COLO668 (cell line): ENCODE results near the gene FRYL.
"Not testable (repeated sequence)": the region's sequence is repeated elsewhere in the genome, so short reads cannot be mapped to it uniquely, and the experiment has no call there.

Experiments used
- DNase-seq: peaks from one replicate; lab custom pipeline; 2025; ENCODE audit not compliant: unreplicated experiment; lab: John Stamatoyannopoulos, UW

The FRYL gene

DNA sequence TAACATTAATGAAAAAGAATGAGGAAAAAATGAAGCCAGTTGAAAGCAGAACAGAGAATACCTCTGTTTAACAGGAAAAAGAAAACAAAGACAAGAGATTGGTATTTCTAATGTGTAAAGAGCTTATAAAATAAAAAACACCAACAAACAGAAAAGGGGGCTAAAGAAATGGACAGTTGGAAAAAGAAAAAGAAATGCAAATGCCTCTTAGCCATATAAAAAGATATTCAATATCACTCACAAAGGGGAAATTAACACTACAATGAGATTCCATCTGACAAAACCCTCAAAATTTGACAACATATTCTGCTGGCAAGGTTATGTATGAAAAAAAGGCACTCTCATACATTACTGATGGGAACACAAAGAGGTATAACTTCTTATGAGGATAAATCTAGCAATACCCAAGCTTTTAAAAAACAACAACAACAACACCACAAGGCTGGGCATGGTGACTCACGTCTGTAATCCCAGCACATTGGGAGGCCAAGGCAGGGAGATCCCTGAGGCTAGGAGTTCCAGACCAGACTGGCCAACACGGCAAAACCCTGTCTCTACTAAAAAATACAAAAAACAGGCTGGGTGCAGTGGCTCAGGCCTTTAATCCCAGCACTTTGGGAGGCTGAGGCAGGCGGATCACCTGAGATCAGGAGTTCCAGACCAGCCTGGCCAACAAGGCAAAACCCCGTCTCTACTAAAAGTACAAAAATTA is 75.8 kb downstream of the FRYL start:
- no peak for DNase-seq

DNA sequence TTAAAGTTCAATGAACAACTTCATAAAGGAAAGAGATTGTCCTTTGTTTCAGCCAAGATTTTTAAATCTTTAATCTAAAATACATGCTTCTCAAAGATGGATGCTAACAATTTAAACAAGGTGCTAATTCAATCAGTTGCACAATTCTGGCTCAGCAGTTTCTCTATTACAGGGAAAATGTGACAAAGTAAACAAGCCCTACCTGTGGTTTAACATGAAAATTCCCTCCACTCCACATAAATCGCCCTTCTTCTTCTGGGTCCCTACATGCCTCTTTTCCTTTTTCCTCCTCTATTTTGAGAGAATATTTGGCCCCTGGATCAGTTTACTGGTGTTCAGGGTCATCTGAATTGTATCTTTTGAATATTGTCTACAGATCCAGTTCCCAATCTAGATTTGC is 80.6 kb downstream of the FRYL start:
- no peak for DNase-seq

DNA sequence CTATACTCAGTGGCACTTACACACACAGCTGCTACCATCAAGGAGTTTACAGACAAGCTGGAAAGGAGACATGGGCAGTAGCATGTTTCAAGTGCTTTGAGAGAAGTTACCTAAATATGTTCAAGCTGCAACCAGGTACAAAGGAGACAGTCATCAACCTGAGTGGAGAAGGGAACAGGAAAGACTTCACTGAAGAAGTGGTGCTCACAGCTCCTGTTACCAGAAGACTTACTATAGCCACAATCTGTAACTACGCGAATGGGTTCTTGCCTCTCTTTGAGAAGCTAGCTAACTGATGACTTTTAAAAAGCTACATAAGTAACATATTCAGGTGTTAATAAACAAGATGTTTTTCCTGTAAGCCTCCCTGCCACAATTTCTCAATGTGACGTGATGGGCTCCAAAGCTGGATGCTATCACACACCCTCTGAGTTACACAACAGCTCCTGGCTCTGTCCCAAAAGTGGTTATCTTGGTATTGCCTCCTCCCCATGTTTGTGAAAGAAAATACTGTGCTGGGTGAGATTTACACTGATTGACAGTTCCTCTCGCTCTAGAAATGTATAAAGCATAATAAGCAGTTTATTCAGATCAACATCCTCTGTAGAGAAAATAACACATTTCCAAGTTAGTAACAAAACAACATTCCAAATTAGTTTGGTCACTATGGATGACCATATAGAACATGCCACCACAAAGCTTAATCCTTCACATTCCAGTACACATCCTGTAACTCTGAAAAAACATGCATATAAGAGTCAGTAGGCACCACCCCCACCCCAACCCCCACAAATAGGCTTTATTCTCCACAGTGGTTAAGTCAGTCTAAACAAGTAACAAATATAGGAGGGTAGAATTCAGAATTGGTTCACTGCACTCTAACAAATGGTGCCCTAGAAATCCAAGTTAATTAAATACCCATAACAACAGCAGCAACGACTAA is 81.8 kb downstream of the FRYL start:
- DNase-seq: no peak

DNA sequence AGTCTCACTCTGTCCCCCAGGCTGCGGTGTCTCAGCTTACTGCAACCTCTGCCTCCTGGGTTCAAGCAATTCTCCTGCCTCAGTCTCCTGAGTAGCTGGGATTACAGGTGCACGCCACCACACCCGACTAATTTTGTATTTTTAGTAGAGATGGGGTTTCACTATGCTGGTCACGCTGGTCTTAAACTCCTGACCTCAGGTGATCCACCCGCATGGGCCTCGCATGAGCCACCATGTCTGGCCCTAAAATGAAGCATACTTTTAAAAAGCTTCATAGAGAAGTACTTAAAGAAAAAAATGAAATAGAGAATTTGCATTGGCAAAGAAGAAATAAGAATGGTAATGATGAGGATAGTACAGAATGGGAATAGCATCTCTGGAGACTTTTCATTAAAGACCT is 82.6 kb downstream of the FRYL start:
- DNase-seq: not testable (repeated sequence)

DNA sequence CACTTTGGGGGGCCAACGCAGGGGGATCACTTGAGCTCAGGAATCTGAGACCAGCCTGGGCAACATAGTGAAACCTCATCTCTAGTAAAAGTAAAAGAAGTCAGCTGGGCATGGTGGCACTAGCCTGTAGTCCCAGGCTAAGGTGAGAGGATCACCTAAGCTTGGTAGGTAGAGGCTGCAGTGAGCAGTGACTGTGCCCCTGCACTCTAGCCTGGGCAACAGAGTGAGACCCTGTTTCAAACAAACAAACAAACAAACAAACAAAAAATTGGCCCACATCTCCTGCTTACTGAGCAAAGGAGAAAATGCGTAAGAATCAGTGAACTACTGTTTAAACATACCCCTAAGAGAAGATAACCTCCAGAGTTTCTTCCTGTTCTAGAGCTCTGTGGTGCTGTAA is 85.3 kb downstream of the FRYL start:
- no peak for DNase-seq

DNA sequence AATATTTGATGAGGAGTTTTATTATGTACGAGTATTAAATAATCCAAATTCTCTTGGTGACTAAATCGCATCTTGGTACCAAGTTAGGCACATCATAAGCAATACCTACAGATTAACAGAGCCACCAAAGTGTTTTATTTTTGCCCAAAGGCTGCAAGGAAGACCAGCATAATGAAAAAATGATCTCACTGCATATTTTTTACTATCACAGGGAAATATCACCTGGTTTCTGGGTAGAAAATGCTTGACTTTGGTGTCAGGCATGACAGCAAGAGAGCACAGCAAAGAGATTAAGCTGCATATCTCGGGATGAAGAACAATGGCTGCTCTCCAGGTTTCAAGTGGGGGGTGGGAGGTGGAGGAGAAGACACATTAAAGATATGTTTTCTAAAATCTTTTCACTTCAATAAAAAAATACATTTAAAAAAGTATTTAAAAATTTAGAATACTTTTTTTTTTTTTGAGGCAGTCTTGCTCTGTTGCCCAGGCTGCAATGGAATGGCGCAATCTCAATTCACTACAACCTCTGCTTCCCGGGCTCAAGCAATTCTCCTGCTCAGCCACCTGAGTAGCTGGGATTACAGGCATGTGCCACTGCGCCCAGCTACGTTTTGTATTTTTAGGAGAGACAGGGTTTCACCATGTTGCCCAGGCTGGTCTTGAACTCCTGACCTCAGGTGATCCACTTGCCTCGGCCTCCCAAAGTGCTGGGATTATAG is 86.1 kb downstream of the FRYL start:
- no peak for DNase-seq

DNA sequence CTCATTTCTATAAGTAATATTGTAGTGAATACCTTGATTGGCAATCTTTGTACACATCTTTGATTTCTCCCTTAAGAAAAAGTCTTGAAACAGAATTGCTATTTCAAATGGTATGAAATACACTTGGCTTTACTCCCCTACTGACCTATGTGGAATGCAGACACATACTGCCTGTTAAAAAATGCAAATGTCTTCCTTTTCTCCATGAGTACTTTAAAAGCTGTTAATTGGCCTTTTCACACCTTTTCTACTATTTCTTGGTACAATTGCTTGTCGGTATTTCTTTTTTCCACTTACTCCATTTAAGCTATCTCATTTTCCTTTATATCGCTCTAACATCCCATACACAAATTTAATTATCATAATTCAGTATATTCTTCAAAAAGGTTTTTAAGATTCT is 87.2 kb downstream of the FRYL start:
- DNase-seq: no peak

DNA sequence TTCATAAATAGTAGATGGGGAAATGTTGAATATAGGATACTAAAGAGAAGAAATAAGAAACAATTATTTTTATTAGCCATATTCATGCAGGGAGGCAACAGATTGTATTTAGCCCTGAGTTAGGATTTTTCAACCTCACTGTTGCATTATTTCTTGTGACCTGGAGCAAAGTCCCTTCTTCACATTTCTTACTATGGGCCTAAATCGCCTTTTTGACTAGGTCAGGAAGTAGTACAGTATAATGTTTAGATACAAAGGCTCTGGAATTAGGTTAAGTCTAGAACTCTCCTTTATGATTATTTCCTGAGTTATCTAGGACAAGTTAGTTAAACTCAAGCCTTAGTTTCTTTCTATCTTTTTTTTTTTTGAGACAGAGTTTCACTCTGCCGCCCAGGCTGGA is 88.0 kb downstream of the FRYL start:
- DNase-seq: no peak

DNA sequence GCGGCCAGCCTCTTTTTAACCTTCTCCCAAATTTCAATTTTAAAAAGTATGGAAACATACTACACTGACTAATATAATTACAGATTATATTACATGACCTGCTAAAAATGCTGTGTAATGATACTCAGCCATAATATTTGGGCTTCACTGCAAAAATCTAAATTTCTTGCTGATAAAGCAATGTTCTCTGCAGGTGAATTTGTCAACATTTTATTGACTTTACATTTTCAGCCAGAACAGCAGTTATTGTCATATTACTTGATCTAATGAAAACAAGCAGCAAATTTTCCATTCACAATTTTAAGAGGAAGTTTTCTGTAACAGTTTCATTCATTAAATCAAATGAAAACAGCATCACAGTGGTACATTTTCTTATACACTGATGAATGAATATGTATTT is 91.1 kb downstream of the FRYL start:
- DNase-seq: no peak

DNA sequence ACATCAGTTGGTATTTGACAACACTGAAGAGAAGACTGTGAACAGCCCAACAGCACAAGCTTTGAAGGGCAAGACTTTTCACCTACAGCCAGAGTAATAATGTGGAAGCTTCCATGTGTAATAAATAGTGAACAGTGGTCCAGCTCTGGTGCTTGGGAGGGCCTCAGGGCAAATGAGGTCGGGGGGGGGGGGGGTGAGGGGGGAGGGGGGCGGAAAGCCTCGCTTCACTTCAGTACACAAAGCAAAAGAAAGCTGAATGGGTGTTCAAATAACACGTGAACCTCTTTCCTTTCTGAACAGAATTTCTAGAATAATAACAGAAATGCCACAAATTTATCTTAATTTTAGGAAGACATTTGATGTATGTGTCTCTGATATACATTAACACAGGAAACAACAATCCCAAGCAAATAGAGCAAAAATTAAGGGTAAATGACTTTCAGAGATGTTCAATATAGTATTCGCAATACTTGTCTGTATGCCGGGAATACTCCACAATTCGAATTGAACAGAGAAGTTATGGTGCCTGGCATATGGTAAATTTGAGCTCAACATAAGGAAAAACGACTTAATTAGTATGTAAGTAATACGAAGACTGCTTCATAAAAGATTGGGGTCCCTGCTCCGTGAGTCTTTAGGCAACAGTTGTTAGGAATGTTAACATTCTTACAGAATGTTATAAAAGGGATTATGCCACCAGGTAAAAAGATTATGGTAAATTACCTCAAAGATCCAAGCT is 92.6 kb downstream of the FRYL start:
- no peak for DNase-seq

DNA sequence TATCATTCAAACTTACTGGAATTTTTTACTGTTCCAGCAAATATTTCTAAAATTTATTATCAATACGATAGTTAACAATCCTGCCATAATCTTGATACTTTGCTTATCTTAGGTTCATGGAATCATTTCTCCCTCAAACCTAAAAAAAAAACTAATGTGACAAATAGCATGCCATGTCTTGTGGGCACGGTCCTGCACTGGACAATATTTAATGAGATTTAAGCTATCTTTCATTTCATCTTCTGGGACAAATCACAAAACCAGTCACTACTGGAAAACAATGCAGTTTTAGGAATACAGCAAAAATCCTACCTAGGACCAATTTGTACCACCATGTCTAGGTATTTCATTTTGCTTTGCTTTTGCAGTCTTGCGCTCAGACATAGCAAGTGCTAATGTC is 93.7 kb downstream of the FRYL start:
- no peak for DNase-seq

DNA sequence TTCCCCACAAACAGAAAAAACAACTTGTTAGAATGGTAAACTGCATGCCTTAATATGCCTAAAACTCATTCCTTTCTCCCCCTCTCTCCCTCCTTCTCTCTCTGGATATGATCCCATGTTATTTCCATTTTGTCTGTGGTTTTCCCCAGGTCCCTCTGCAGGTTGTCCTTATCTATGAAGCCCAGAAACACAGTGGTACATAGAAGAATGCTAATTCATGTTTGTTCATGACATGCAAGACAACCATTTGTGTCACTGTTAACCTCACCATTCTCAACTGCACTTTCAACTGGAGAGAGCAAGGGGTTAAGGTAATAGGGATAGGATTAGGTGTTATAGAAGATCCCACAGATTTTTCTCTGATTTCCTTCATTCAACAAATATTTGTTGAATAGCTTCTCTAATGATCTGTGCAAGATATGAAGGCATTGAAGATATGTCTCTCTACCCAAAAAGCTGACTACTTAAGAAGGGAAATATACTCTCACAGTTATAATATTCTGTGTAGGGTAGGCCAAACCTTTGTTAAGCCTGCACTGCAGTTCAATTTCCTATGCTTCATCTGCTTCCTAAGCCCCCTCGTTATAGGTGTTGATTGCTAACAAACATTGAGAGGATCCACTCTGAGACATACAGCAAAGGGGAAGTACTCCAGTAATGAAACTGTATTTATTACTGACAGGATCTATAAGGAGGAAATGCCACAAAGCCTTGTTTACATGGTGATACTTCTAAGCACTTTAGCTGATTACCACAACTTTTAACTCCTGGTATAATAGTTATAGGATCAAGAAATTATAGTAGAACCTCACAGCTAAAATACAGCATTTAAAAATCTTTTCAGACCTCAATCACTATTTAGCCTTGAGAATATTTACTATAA is 96.1 kb downstream of the FRYL start:
- DNase-seq: no peak

DNA sequence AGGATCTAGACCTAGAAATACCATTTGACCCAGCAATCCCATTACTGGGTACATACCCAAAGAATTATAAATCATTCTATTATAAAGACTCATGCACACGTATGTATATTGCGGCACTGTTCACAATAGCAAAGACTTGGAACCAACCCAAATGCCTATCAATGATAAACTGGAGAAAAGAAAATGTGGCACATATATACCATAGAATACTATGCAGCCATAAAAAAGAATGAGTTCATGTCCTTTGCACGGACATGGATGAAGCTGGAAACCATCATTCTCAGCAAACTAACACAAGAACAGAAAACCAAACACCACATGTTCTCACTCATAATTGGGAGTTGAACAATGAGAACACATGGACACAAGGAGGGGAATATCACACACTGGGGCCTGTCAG is 97.2 kb downstream of the FRYL start:
- not testable (repeated sequence) for DNase-seq

DNA sequence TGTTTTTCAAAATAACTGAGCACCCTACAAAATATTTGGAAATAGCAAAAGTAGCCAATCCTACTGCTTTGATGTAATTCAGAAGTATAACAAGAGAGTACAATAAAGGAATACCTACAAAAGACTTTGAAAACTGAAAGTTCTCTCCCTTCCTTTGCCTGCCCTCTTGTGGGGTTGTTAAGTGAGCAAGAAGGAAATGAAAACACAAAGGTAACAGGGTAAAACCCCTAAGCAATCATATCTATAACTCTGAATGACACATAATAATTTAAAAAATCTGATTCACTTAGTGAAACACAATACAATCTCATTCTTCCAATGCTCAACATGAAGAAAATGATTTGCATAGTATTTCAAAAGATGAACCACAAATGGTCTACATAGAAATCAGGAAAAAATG is 98.2 kb downstream of the FRYL start:
- no peak for DNase-seq

DNA sequence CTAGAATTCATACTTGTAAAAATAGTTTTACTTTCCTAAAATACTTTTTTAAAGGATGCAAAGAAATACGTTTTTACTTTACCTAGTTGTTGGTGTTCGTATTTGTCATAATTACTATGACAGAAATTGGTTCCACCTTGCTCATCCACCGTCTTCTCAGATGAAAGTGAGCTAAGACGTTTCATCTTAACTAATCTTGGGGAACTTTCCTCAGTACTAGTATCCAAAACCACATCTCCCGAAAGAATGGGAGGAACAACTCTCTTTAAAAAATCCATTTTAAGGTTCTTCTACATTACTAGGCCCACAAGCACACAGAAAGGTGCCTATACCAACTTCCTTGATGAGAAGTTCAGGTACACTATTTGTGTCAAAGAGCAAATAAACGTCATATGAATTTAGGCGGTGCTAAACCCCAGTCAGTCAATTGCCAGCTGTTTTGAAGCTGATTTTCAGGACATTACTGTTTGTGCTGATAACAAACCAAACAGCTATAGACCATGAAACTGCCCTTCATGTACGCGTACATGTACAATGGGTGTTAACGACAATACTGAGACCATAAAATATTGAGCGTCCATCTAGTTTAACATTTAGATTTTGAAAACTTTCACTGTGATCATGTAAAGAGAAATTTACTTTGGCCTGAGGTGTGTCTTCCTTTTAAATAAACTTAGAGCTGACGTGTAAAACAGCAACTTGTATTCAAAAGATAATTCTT is 99.1 kb downstream of the FRYL start:
- DNase-seq: no peak

DNA sequence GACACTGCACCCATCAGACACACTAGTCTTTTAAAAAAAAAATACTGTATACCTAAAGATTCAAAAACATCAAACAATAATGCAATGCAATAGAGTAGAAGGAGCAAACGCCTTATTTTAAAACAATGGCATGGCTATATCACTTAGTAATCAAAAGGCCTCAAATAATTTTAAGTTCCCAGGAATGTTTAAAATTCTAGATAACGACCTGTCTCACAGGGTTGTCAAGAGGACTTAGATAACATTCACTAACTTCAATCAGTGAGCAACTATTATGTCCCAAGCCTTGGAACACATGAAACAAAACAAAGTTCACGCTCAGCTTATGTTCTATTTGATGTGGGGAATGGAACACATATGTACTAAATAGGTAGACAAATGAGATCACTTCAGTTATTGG is 106.5 kb downstream of the FRYL start:
- no peak for DNase-seq

DNA sequence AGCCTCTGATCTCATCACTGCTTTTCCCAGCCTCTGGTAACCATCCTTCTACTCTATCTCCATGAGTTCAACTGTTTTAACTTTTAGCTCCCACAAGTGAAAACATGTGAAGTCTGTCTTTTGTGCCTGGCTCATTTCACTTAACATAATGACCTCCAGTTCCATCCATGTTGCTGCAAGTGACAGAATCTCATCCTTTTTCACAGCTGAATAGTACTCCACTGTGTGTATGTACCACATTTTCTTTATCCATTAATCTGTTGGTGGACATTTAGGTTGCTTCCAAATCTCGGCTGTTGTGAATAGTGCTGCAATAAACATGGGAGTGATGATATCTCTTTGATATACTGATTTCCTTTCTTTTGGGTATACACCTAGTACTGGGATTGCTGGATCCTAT is 109.5 kb downstream of the FRYL start:
- DNase-seq: no peak

DNA sequence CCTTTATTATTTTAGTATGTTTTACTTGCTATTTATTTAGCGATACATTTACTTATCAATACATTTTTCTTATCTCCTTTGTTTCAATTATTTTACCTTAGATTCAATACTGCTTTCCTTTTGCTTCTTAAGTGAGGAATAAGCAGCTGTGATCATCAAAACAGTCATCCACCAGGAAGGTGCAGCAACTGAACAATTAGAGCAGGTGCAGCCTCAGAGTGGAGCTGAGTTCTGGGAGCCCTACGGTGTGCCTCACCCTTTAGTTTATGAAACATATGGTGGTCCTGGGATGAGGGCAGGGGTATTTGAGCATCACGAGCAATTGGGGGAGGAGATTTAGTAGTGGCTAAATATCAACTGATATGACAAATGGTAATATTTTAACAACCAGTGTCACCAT is 111.0 kb downstream of the FRYL start:
- no peak for DNase-seq

DNA sequence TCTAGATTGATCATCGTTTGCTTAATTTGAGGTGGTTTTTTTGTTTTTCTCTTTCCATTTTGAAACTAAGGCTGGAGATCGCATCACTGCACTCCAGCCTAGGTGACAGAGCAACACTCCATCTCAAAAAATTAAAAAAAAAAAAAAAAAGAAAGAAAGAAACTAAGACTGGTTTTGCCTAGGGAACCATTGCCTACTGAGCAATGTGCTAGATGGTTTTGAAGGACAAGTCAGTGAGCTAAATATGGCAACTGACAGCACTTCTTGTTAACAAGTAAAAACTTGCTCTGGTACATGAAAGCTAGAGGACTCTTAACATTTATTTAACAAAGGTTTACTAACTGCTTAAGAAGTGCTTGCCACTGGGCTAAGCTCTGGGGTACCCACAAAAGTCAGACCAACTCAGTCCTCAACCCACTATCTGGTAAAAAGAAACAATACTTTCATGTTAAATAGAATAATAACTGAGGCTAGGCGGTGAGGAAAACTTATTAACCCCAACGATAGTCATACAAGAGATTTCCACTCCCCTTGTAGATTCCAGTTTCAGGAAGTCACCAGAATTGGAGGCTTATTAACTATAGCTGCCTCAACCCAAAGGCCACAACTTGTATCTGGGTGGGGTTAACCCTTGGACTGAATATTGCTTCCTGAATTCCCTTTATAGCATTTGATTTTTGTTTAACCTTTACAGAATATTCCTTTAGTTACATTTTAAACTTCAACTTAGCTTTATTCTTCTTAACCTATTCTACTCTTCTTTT is 111.6 kb downstream of the FRYL start:
- DNase-seq: no peak
